SK-MEL-5 (cell line): ENCODE results near the gene MAP2K5. TPM values are rescaled to one million over a fixed set of nuclear protein-coding genes. Genes with fewer than 3 reads are reported as not detected.

Experiments used
- DNase-seq: peaks from one replicate; pipeline ENCODE4 v3.0.0-alpha.2; 2016; ENCODE audit warnings: low read depth, low spot score
- in situ Hi-C: cut with HindIII; loops from 2 replicates; pipeline ENCODE4 v1.10.0; 2016; ENCODE audit warnings: low sequenced_read_pairs, high pct_unique_total_duplicates, low pct_unique_long_range_greater_than_20kb
- total RNA-seq: library from RNA; depleted of rRNA; stranded (reverse); fragments of >200 nt; shearing (Covaris generic); gene quantifications from 2 replicates; pipeline ENCODE4 v1.2.3, GENCODE V29; 2014

Gene MAP2K5
- total RNA-seq, 1 experiment from 2014 or later: 8.3 TPM

DNA sequence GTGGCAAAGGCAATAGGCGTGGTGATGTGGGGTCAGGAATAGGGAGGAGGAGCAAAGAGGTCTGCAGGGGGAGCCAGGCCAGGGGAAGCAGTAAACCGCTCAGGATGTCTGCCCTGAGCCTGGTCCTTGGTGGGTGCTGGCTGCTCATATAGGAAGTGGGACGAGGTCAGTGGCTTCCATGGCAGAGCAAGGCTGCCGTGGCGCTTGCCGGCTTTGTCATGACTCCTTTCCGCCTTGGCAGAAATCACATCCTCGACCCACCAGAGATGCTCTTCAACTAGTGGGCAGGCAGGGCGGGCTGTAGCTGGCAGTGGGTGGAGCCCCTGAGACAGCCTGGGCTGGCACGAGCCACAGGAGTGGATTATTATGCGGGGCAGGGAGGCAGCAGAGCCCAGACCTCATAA lies 269.7 kb downstream of the MAP2K5 start:
- in situ Hi-C loops: no loop called here

GRCh38 chr15:67813104-67813634 lies 270.7 kb downstream of the MAP2K5 start:
- DNase-seq: no peak
- in situ Hi-C loops: no loop called here

More for the DNA sequence above, 269.7 kb downstream of the MAP2K5 start:
- DNase-seq: no peak

DNA sequence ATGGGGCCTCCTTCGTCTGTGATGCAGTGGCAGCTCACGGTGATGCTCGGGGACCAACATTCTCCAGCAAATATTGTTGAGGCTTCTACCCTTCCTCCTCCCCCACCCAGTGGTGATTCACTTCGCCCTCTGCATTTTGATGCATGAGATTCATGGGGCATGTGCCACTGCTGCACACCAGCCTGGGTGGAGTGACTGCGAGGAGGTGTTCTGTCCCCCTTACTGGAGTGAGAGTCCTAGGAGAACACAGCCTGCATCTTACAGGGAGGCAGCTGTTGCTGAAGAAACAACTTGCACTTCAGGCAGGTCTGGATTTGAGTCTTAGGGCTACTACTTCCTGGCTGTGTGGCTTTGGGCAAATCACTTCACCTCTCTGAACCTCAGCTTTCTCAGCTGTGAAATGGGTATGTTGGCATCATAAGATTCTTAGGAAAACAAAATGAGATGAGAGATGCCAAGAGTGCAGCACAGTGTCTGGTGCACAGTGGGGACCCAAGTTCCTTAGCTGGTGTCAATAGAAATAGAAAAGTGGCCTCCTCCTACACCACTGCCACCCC lies 272.6 kb downstream of the MAP2K5 start:
- no peak for DNase-seq
- in situ Hi-C loops: no loop called here

DNA sequence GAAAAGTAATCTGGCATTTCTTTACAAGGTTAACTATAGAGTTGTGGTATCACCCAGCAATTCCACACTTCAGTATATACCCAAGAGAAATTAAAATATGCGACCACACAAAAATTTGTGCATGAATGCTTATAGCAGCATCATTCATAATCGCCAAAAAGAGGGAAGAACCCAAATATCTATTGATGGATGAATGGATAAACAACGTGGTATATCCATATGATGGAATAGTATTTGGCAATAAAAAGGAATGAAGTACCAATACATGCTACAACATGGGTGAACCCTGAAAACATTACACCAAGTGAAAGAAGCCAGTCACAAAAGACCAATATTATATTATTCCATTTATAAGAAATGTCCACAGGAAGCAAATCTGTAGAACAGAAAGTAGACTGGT lies 274.2 kb downstream of the MAP2K5 start:
- DNase-seq: no peak
- in situ Hi-C loops: no loop called here

DNA sequence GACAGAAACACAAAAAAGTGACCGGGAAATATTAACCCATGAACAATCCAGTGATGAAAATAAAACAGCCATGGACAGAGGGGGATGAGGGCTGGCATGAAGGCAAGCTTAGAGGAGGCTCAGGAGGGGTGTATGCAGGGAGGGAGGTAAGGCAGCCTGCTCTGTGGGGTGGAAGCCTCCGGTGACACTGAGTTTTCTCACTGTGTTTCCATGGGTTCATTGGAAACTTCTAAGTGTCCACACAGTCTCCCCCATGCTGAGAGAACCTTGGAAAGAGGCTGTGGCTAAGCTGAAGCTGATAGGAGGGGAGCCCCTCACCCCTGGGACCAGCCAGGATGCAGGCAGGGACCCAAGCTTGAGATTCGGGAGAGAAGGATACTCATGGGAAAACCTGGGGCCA lies 276.0 kb downstream of the MAP2K5 start:
- in situ Hi-C loops: no loop called here

DNA sequence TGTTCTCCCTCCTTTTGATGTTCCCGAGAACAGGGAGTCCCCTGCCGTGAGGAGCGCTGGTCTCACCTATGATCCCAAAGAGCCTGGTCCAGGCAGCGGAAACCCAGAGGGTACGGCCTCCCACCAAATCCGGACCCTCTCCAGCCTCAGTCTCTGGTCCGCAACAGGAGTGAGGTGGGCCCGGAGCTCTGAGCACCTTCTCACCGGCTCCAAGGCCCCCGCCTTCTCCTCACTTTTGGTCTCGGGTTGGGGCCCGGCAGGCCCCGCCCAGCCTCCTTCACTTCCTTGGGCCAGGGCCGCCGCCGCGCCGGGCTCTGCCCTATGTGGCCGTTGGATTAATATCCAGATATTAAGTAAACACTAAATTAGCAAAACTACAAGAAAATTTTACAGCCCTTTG lies 277.1 kb downstream of the MAP2K5 start:
- DNase-seq: no peak
- in situ Hi-C loops: no loop called here

More for the DNA sequence above, 276.0 kb downstream of the MAP2K5 start:
- DNase-seq: no peak

DNA sequence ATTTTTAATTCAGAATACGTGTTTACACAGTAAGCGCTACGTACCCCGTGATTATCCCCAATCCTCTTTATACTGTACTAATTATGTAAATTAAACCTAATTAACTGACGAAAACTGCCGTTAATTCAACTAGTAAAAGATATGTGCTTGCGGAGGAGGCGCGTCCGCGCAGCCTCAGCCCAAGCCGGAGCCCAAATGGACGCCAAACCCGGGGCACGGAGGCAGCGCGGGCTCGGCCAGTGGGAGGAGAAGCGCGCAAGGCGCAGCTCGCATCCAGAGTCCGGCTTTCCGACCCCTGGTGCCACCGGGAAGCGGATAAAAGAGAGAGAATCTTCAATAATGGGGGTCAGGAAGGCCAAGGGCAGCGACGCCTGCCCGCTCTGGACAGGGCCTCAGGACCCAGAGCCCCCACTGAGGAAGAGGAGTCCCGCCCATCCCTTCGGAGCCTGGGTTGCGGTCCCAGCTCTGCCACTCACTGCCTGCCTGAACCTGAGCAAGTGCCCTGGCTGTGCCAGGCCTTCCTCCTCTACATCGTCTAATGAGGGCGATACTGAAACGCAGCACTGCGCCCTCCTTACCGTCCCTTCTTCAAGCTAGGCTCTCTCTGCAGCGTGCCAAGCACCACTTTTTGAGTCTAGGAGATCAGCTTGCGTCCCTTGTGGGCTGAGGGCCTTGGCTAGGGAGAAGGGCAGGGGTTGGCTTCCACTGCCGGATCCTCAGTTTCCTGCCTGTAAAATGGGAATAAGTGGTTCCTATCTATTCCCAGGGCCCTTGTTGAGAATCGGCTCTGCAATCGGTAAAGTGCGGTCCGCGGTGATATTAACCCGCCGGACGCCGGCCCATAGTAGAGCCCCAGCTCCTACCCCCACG lies 277.9 kb downstream of the MAP2K5 start:
- in situ Hi-C loops: no loop called here

GRCh38 chr15:67820992-67821783 lies 278.7 kb downstream of the MAP2K5 start:
- in situ Hi-C loops: no loop called here
- no peak for DNase-seq

More for the DNA sequence above, 277.9 kb downstream of the MAP2K5 start:
- no peak for DNase-seq

DNA sequence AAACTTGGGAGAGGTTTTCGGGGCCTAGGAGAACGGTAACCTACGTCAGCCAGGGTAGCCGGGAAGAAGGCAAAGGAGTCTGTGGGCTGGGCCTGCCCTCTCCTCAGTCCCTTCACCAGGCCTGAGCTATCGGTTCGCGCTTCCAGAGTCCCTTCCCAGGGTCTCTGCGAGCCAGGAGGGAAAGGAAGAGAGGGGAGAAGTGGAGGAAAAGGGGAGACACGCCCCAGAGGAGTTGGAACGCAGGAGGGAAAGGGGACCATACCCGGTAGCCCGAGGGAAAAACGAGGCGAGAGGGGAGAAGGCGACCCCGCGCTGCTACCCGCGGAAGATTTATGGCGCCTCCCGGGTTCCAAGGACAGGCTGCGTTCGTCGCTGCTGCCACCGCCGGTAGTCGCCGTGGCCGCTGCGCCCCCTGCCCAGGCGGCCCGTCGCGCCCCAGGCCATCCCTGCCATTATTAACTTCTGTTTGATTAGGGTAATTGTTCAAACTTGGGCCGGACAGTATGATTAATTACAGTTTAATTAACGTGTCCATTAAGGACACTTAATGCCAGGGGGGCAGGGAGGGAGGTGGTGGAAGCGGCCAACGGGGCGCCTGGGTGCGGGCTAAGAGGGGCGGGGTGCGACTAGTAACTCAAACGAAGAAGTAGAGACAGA lies 279.4 kb downstream of the MAP2K5 start:
- no peak for DNase-seq
- in situ Hi-C loops: no loop called here

DNA sequence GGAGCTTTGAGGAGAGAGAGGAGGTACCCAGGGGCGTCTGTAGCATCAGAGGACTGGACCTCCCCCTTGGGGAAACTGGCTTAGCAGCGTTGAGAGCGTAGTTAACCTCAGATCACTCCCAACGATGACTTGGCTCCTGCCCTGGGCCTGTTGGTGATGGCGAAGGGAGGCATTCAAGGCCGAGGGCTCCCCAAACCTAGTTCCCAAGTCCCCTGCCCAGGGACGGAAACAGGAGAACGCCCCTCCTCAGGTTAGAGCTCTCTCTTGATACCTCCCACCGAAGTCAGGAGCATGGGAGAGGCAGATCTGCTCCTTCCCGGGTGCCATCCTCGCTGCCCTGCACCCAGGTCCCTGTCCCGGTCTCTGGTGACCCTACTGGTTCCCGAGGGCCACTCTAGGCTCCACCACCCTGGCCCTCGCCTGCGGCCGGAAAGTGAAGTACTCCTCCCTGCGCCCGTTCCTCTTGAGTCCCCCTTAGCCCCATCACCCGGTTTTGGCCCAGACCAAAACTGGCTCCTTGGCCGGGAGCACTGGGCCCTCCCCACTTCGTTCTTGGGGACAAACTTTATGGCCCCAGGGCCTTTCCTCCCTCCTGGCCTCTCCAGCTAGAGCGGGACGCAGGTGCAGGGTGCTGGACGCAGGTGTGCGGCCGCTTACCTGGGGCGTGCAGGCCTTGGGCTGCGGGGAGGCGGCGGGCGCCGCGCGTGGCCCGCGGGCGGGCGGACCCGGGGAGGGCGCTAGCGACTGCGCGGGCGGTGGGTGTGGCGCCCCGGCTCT lies 280.2 kb downstream of the MAP2K5 start:
- in situ Hi-C loops: no loop called here
- no peak for DNase-seq

DNA sequence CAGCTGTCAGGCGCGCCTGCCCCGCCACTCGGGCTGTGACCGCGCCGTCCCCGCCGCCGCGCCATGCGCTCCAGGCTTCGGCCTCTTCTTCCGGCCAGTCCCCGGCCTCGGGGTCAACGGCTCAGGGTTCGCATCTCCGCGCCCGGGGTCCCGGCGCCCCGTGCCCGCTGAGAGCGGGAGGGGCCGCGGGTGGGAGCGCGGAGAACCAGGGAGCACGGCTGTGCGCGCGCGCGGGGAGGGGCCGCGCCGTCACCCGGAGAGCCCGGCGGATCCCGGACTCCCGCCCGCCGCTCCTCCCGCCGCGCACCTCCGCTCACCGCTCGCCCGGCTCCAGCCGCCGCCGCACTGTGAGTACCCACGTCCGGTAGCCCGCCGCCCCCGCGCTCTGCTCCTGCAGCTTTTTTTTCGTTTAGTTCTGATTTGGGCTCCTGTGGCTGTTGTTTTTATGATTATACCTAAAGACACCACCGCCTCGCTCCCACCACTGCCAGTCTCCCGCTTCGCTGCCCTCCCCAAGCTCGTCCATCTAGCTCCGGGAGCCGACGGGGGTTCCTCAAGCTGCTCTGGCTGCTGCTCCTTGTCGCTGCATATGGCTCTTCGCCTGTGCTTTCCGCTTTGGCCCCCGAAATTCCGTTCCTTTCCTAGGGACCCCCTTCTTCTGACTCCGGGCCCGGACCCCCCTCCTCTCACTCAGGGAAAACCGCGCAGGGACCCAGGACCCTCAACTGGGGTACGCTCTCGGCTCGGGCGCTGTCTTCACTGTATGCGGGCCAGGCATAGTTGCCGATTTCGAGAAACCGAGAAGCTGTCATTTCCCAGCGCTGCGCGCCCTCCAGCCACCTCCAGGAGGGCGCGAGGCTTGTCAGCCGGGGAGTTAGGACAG lies 281.1 kb downstream of the MAP2K5 start:
- in situ Hi-C loops: no loop called here
- no peak for DNase-seq

DNA sequence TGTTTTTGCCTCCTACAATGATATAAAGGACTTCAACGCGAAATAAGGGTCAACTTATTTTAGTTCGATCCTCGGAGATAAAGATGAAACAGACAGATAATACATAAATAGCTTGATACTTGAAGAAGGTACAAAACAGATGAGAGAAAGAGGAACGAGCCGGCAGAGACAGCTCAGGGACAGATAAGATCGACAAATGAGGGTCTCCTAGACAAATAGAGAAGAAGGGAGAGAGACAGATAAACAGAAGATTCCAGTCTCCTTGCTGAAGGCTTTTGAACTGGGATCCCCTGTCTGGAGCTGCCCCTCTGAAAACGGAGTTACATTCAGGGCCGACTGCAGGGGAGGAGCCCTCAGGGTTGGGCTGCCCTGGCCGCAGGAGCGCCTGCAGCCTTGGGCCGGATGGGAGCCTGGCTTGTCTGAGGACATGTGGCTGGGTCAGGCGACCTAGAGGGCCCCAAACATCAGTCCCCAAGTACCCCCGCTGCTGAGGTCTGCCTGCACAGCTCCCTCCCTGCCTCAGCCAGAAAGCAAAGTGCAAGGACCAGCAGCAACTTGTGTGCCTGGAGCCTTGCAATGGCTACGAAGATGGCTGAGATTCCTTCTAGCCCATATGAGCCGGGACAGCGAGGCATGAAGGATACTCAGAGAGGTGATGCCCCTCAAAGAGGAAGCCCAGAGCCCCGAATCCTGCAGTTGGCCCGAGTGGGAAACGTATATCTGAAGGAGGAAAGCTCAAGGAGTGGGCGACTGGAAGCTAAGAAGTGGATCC lies 281.9 kb downstream of the MAP2K5 start:
- DNase-seq: no peak
- in situ Hi-C loops: no loop called here

GRCh38 chr15:67824976-67825880 lies 282.7 kb downstream of the MAP2K5 start, which contains the start of gene SKOR1:
TSS of gene SKOR1 (plus strand) at chr15:67825509. CDS start at chr15:67825603, 94 bp downstream.
- no peak for DNase-seq

DNA sequence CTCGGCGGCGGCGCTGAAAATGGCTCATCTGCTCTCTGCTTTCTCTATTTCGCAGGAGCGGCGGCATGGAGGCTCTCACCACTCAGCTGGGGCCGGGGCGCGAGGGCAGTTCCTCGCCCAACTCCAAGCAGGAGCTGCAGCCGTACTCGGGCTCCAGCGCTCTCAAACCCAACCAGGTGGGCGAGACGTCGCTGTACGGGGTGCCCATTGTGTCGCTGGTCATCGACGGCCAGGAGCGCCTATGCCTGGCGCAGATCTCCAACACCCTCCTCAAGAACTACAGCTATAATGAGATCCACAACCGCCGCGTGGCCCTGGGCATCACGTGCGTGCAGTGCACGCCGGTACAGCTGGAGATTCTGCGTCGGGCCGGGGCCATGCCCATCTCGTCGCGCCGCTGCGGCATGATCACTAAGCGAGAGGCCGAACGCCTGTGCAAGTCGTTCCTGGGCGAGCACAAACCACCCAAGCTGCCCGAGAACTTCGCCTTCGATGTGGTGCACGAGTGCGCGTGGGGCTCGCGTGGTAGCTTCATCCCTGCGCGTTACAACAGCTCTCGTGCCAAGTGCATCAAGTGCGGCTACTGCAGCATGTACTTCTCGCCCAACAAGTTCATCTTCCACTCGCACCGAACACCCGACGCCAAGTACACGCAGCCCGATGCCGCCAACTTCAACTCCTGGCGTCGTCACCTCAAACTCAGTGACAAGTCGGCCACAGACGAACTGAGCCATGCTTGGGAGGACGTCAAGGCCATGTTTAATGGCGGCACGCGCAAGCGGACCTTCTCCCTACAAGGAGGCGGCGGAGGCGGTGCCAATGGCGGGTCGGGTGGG lies 283.6 kb downstream of the MAP2K5 start:
- in situ Hi-C loops: no loop called here
- DNase-seq: no peak

More at GRCh38 chr15:67824976-67825880, 282.7 kb downstream of the MAP2K5 start, which contains the start of gene SKOR1:
- in situ Hi-C loops: no loop called here
